HCT116 (cell line): ENCODE results near the gene EPHA6. TPM values are rescaled to one million over a fixed set of nuclear protein-coding genes. Genes with fewer than 3 reads are reported as not detected.

Experiments
- ATAC-seq: fragments of 200-7000 bp; cut with Tn5 transposase; 2 replicates; pipeline ENCODE4 v1.9.1; 2020; ENCODE audit warnings: mild to moderate bottlenecking, moderate library complexity
- BruUV-seq: library from RNA; stranded (reverse); fragments of 400-500 nt; replicated peaks from 2 replicates; lab custom pipeline; 2021; lab: Mats Ljungman, UMichigan
- CTCF ChIA-PET: fragments of 300-600 bp; sonication (Branson Sonifier 250); formaldehyde crosslinking; loops from one replicate; lab custom pipeline; 2021; ENCODE audit warnings: antibody characterized with exemption; lab: Charles Lee
- POLR2A ChIA-PET: fragments of 300-600, 350-600 bp; sonication (Branson Sonifier 250); formaldehyde crosslinking; loops from one replicate; lab custom pipeline; 2021; ENCODE audit warnings: antibody characterized with exemption; lab: Charles Lee
- RAD21 ChIA-PET, 2 experiments: fragments of 300-600 bp; sonication (Branson Sonifier 250); formaldehyde crosslinking; loops; one replicate each; lab custom pipeline; 2023; ENCODE audit warnings: low total read pairs in 2 of 2; ENCODE audit not compliant: uncharacterized antibody in 2 of 2, unreplicated experiment in 2 of 2, low non-redundant PET in 1 of 2; lab: Charles Lee
- DNase-seq: peaks from one replicate; pipeline ENCODE4 v3.0.0-alpha.2; 2010; ENCODE audit warnings: low read depth, low spot score
- H2AFZ ChIP-seq: fragments of 200-600 bp; shearing (Covaris generic), sonication (generic); 2 replicates; pipeline ENCODE4 v1.6.1; 2017; ENCODE audit warnings: low read depth, mixed run types, mixed read lengths, antibody characterized with exemption, low read length; ENCODE audit not compliant: poor library complexity, severe bottlenecking
- H3K27ac ChIP-seq: 2 replicates; pipeline ENCODE4 v1.5.1; 2012; ENCODE audit warnings: low read depth, low read length
- H3K27me3 ChIP-seq: fragments of 200-600 bp; sonication (generic); 2 replicates; pipeline ENCODE4 v1.6.1; 2016; ENCODE audit warnings: mixed run types, low read length, mixed read lengths; ENCODE audit not compliant: insufficient read depth
- H3K36me3 ChIP-seq, 2 experiments: fragments of 200-500 bp in 1 of 2; fragments of 200-600 bp in 1 of 2; sonication (Bioruptor generic) in 1 of 2; sonication (generic) in 1 of 2; 2 replicates each; pipeline versions ENCODE4 v1.5.1 to v1.6.1; 2014 to 2016; ENCODE audit warnings: low read length in 2 of 2, inconsistent platforms in 1 of 2, mixed read lengths in 1 of 2, mixed run types in 1 of 2; ENCODE audit not compliant: insufficient read depth in 2 of 2, control insufficient read depth in 1 of 2
- H3K4me1 ChIP-seq, 2 experiments: fragments of 200-600 bp in 1 of 2; sonication (generic) in 1 of 2; 2 replicates each; pipeline versions ENCODE4 v1.5.1 to v1.6.1; 2012 to 2017; ENCODE audit warnings: low read length in 2 of 2, inconsistent platforms in 1 of 2, mild to moderate bottlenecking in 1 of 2, mixed read lengths in 1 of 2, mixed run types in 1 of 2, moderate library complexity in 1 of 2; ENCODE audit not compliant: insufficient read depth in 2 of 2, control insufficient read depth in 1 of 2
- H3K4me2 ChIP-seq: fragments of 200-600 bp; sonication (generic); 2 replicates; pipeline ENCODE4 v1.6.1; 2017; ENCODE audit warnings: mixed run types, low read length, mixed read lengths
- H3K4me3 ChIP-seq, 2 experiments: fragments of 200-600 bp in 1 of 2; sonication (generic) in 1 of 2; replicated peaks in 1 of 2; 2 replicates each; pipeline ENCODE4 v1.5.1; 2011 to 2016; ENCODE audit warnings: low read length in 2 of 2, control low read depth in 1 of 2, low read depth in 1 of 2, mild to moderate bottlenecking in 1 of 2, mixed read lengths in 1 of 2, mixed run types in 1 of 2
- H3K79me2 ChIP-seq: fragments of 200-600 bp; sonication (generic); 2 replicates; pipeline ENCODE4 v1.6.1; 2017; ENCODE audit warnings: mild to moderate bottlenecking, mixed run types, low read length, moderate library complexity, mixed read lengths; ENCODE audit not compliant: insufficient read depth
- H3K9ac ChIP-seq: fragments of 200-600 bp; sonication (generic); 2 replicates; pipeline ENCODE4 v1.6.1; 2016; ENCODE audit warnings: low read length, mixed read lengths
- H3K9me2 ChIP-seq: fragments of 200-600 bp; sonication (generic), shearing (Covaris generic); 2 replicates; pipeline ENCODE4 v1.6.1; 2017; ENCODE audit warnings: mixed run types, mild to moderate bottlenecking, moderate library complexity; ENCODE audit not compliant: insufficient read depth
- H3K9me3 ChIP-seq, 2 experiments: fragments of 200-500 bp in 1 of 2; fragments of 200-600 bp in 1 of 2; sonication (Bioruptor generic) in 1 of 2; sonication (generic) in 1 of 2; 2 replicates each; pipeline ENCODE4 v1.6.1; 2014 to 2017; ENCODE audit warnings: low read length in 2 of 2, mixed read lengths in 2 of 2, inconsistent platforms in 1 of 2, low read depth in 1 of 2, mild to moderate bottlenecking in 1 of 2, mixed run types in 1 of 2, moderate library complexity in 1 of 2; ENCODE audit not compliant: control insufficient read depth in 1 of 2, insufficient read depth in 1 of 2
- H4K20me1 ChIP-seq: fragments of 200-600 bp; sonication (generic), shearing (Covaris generic); 2 replicates; pipeline ENCODE4 v1.6.1; 2017; ENCODE audit warnings: mixed run types, mild to moderate bottlenecking, moderate library complexity; ENCODE audit not compliant: insufficient read depth
- CBX3 ChIP-seq: IDR thresholded peaks from 2 replicates; pipeline ENCODE4 v1.6.1; 2012; ENCODE audit warnings: low read depth
- CEBPB ChIP-seq: IDR thresholded peaks from 2 replicates; pipeline ENCODE4 v1.6.1; 2012; ENCODE audit warnings: low read depth
- EZH2 ChIP-seq: fragments of 200-600 bp; sonication (generic); IDR thresholded peaks from 2 replicates; pipeline ENCODE4 v1.6.1; 2017; ENCODE audit warnings: antibody characterized with exemption, mixed run types
- FOSL1 ChIP-seq: IDR thresholded peaks from 2 replicates; pipeline ENCODE4 v1.6.1; 2012; ENCODE audit warnings: low read depth
- JUND ChIP-seq: IDR thresholded peaks from 2 replicates; pipeline ENCODE4 v1.6.1; 2012
- POLR2A ChIP-seq: IDR thresholded peaks from 2 replicates; pipeline ENCODE4 v1.7.0; 2011; ENCODE audit warnings: borderline replicate concordance; ENCODE audit not compliant: insufficient read depth, insufficient read length; ENCODE audit errors: extremely low read depth
- POLR2AphosphoS5 ChIP-seq: IDR thresholded peaks from 2 replicates; pipeline ENCODE4 v1.6.1; 2011; ENCODE audit warnings: mild to moderate bottlenecking, low read depth, low read length, moderate library complexity
- RAD21 ChIP-seq: IDR thresholded peaks from 2 replicates; pipeline ENCODE4 v1.6.1; 2012; ENCODE audit warnings: low read depth, mild to moderate bottlenecking
- SIN3A ChIP-seq: IDR thresholded peaks from 2 replicates; pipeline ENCODE4 v1.6.1; 2012; ENCODE audit warnings: low read depth
- YY1 ChIP-seq: IDR thresholded peaks from 2 replicates; pipeline ENCODE4 v1.6.1; 2011; ENCODE audit warnings: low read length, low read depth, moderate library complexity, mild to moderate bottlenecking; ENCODE audit not compliant: insufficient replicate concordance; ENCODE audit errors: extremely low read depth
- ZBTB33 ChIP-seq: IDR thresholded peaks from 2 replicates; pipeline ENCODE4 v1.6.1; 2011; ENCODE audit warnings: mild to moderate bottlenecking, low read length, moderate library complexity; ENCODE audit not compliant: insufficient replicate concordance; ENCODE audit errors: extremely low read depth
- ZFX ChIP-seq: fragments of 450-650 bp; IDR thresholded peaks from 2 replicates; pipeline ENCODE4 v1.6.1; 2017
- intact Hi-C: fragments of 100-400 bp; cut with micrococcal nuclease; formaldehyde crosslinking; loops from 2 replicates; pipeline ENCODE4 v1.10.0; 2022
- total RNA-seq: library from RNA; stranded (reverse); gene quantifications from one replicate; pipeline ENCODE4 v1.2.1, GENCODE V29; 2021; ENCODE audit not compliant: unreplicated experiment
- TF ChIP-seq, protein P1 (sequence below): IDR thresholded peaks from 2 replicates; pipeline ENCODE4 v1.6.1; 2012

Gene EPHA6
- total RNA-seq, 1 experiment from 2014 or later, result not detected

GRCh38 chr3:96958856-96959255 is 144.5 kb downstream of the EPHA6 start:
- Histone ChIP-seq H3K36me3 (no peaks in the 10 kb centered on the region), H3K9me2 (no peaks in the 10 kb centered on the region), H3K4me1 (no peaks in the 10 kb centered on the region), H3K9ac (no peak overlapping the region), H3K4me2 (no peak overlapping the region), H4K20me1 (no peaks in the 10 kb centered on the region), H3K9me3 (peaks cover 7 to 19% of the 10 kb centered on the region in 2 experiments; a peak in 2 of 4 replicates), H2AFZ (no peak overlapping the region), H3K4me3 (no peak overlapping the region), H3K27ac (no peak overlapping the region), H3K27me3 (no peaks in the 10 kb centered on the region), H3K79me2 (no peaks in the 10 kb centered on the region)
- ChIA-PET RAD21 (no interaction called here), POLR2A (no interaction called here), CTCF (no interaction called here)
- ATAC-seq (no peak), DNase-seq (no peak)
- intact Hi-C loops, result no loop called here
- TF ChIP-seq SIN3A (no peak), CBX3 (no peak), YY1 (no peak), POLR2A (no peak), FOSL1 (no peak), EZH2 (no peak), JUND (no peak), CEBPB (no peak), ZFX (no peak), ZBTB33 (no peak), POLR2AphosphoS5 (no peak), RAD21 (no peak)
- TF ChIP-seq, protein P1, sequence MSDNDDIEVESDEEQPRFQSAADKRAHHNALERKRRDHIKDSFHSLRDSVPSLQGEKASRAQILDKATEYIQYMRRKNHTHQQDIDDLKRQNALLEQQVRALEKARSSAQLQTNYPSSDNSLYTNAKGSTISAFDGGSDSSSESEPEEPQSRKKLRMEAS, result no peak
- BruUV-seq, result no TSS peak
